ENCODE results near the gene MAN1C1.

The MAN1C1 gene

GRCh38 chr1:25636141-25636540, 19.6 kb downstream of the MAN1C1 start:
- peak; percentile 44 for DNase-seq

- DNase-seq, result peak; percentile 39
These were observed 24.2 kb downstream of the MAN1C1 start for GRCh38 chr1:25640646-25641328.

GRCh38 chr1:25641329-25641725, 24.7 kb downstream of the MAN1C1 start:
- no peak for DNase-seq

- DNase-seq, result peak; percentile 53
These were observed 25.5 kb downstream of the MAN1C1 start for GRCh38 chr1:25641931-25642573.

- DNase-seq, result peak; percentile 80
These were observed 26.1 kb downstream of the MAN1C1 start for GRCh38 chr1:25642574-25643108.

- DNase-seq, result peak; percentile 43
These were observed 27.3 kb downstream of the MAN1C1 start for GRCh38 chr1:25643929-25644328.

GRCh38 chr1:25644962-25645361, 28.4 kb downstream of the MAN1C1 start:
- DNase-seq, result peak; percentile 48

GRCh38 chr1:25645637-25646400, 29.2 kb downstream of the MAN1C1 start:
- DNase-seq, result peak; percentile 48

GRCh38 chr1:25647106-25647505, 30.5 kb downstream of the MAN1C1 start:
- peak; percentile 36 for DNase-seq

GRCh38 chr1:25647863-25648262, 31.3 kb downstream of the MAN1C1 start:
- DNase-seq, result peak; percentile 29

- DNase-seq, result peak; percentile 44
These were observed 32.3 kb downstream of the MAN1C1 start for GRCh38 chr1:25648681-25649440.

- peak; percentile 23 for DNase-seq
These were observed 33.1 kb downstream of the MAN1C1 start for GRCh38 chr1:25649505-25650288.

GRCh38 chr1:25650289-25650576, 33.6 kb downstream of the MAN1C1 start:
- DNase-seq, result no peak

GRCh38 chr1:25651036-25651640, 34.5 kb downstream of the MAN1C1 start:
- DNase-seq, result peak; percentile 49

- DNase-seq, result peak; percentile 47
These were observed 35.5 kb downstream of the MAN1C1 start for GRCh38 chr1:25651824-25652741.

GRCh38 chr1:25653558-25653957, 37.0 kb downstream of the MAN1C1 start:
- peak; percentile 35 for DNase-seq

GRCh38 chr1:25654109-25654660, 37.6 kb downstream of the MAN1C1 start:
- peak; percentile 23 for DNase-seq

GRCh38 chr1:25657121-25657882, 40.7 kb downstream of the MAN1C1 start:
- peak; percentile 50 for DNase-seq

All from activated CD8-positive, alpha-beta memory T cell treated with anti-CD3 and anti-CD28 coated beads, Interleukin-2, amount 50 U/mL, for 48 hours (primary cell).